Central memory CD4-positive, alpha-beta T cell (primary cell): ENCODE measurements around the gene SNTB2.
A peak's percentile ranks its signal among the peaks of the same experiment; 100 is the strongest.
"Not testable (repeated sequence)": the region's sequence is repeated elsewhere in the genome, so short reads cannot be mapped to it uniquely, and the experiment has no call there.

Source experiments
- DNase-seq: peaks from one replicate; pipeline ENCODE4 v3.0.0; 2022
- total RNA-seq, 3 experiments: gene quantifications; one replicate each; lab custom pipeline; 2026; lab: John Stamatoyannopoulos, UW

Gene SNTB2
- total RNA-seq, result 20.2 to 33.1 (median 20.6) reads per million in 3 experiments

DNA sequence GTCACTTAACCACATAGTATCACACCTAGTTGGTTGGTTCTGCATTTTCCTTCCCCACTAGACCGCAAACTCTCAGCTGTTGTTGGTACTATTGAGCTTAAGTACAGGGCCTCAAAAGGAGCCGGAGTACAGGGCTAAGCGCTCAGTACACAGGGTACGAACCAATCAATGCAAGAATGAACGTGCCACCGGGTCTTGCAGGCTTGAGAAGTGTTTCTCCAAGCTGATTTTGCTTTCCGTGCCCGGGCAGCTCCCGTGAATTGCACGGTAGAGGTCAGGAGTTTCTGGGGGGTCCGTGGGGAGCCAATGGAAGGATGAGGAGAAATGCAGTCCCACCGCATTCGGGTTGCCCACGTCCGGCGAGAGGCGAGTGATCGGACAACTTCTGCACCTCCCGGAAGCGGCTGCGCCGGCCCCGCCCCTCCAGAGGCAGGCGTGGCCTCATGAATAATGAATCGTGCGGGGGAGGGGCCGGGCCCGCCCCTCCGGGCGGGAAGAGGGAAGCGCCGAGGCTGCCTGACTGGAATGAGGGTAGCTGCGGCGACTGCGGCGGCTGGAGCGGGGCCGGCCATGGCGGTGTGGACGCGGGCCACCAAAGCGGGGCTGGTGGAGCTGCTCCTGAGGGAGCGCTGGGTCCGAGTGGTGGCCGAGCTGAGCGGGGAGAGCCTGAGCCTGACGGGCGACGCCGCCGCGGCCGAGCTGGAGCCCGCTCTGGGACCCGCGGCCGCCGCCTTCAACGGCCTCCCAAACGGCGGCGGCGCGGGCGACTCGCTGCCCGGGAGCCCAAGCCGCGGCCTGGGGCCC is at the start of gene SNTB2:
SNTB2 (plus strand) TSS at position 523 of the 804 bp plus-strand sequence; CDS start at position 526, 3 bp downstream.
- DNase-seq, result peak; percentile 78

DNA sequence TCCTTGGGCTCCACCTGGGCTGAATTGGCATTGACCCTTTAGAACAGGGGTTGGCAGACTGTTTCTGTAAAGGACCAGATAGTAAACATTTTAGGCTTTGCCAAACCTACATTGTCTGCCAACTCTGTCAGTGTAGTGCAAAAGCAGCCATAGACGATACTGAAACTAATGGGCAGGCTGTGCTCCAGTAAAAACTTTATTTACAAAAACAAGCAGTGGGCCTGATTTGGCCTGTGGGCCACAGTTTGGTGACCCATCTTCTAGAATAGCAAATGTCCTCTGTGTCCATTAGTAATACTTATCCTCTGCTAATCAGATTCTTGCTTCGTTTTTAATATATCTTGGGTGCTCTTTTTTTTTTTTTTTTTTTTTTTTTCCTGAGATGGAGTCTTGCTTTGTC is 48.4 kb upstream of the SNTB2 start:
- DNase-seq, result no peak

DNA sequence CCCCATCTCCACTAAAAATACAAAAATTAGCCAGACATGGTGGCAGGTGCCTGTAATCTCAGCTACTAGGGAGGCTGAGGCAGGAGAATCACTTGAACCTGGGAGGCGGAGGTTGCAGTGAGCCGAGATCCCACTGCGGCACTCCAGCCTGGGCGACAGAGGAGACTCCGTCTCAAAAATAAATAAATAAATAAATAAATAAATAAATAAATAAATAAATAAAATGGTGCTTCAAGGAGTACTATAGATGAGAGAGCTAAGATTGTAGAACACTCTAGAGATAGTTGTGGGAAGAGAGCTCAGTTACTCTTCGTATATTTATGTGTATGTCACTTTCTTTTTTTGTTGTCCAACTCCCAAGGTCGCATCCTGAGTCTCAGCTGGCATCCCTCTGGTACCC is 47.5 kb upstream of the SNTB2 start:
- not testable (repeated sequence) for DNase-seq

DNA sequence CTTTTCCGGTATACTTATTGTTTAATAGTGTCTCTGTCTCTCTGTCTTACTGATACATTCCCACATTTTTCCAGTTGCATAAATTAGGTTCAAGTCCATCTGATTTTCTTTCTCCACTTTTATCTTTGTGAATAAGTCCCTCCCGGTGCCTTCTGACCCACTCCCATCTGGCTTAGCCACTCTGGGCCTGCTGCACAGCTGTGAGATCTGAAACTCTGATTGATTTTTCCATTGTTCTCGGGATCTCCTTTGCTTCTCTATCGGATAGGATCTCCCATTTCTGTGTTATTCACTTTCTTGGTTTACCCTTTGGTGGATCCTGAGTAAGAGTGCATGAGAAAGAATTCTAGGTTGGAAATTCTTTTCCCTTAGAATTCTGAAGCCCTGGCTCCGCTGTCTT is 46.0 kb upstream of the SNTB2 start:
- DNase-seq, result no peak

DNA sequence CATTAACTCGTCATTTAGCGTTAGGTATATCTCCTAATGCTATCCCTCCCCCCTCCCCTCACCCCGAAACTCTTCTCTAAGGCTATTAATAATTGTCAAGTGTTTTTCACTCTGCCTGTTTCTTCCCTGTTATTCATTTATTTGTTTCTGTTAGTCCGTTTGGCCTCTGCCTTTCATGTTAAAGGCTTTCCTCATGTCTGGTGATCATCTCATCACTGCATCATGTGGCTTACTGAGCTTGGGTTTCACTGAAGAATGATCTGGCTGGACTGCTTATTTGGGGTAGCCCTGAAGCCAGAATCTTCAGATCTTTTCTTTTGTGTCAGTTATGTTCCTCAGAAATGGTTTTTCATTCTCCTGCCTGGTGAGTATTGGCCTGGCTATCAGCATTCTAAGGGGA is 45.0 kb upstream of the SNTB2 start:
- no peak for DNase-seq

DNA sequence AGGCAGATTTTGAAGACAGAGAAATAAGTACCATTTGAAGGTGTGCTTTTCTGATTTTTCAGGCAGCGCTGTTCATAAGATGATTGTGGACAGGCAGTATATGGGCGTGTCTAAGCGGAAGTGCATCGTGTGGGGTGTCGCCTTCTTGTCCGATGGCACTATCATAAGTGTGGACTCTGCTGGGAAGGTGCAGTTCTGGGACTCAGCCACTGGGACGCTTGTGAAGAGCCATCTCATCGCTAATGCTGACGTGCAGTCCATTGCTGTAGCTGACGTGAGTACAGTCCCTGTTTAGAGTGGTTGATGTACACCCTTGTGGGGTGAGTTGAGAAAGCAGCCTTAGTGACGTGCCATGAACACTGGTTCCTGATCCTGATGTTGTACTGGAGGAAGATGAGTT is 43.8 kb upstream of the SNTB2 start:
- no peak for DNase-seq

DNA sequence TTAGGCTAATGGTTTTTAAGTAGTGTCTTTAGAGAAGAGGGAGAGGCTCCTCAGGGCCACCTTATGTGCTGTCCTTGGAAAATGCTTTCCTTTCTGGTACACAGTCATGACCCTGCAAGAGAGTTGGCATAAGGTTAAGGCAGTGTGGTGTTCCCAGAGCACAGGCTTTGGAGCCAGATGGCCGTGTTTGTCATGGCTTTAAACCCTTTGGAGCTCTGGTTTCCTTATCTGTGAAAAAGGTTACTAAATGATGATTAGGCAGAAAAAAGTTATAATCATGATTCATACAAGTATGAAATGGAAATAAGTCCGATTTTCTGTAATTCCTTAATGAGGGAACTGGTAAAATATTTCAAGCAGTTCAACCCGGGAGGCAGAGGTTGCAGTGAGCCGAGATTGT is 41.3 kb upstream of the SNTB2 start:
- no peak for DNase-seq

DNA sequence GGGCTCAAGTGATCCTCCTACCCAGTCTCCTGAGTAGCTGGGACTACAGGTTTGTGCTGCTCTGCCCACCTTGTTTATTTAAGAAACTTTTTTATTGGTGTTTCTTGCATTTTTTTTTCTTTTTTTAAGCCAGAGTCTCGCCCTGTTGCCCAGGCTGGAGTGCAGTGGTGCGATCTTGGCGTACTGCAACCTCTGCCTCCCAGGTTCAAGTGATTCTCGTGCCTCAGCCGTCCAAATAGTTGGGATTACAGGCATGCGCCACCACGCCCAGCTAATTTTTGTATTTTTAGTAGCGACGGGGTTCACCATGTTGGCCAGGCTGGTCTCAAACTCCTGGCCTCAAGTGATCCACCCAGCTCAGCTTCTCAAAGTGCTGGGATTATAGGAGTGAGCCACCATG is 37.3 kb upstream of the SNTB2 start:
- not testable (repeated sequence) for DNase-seq

DNA sequence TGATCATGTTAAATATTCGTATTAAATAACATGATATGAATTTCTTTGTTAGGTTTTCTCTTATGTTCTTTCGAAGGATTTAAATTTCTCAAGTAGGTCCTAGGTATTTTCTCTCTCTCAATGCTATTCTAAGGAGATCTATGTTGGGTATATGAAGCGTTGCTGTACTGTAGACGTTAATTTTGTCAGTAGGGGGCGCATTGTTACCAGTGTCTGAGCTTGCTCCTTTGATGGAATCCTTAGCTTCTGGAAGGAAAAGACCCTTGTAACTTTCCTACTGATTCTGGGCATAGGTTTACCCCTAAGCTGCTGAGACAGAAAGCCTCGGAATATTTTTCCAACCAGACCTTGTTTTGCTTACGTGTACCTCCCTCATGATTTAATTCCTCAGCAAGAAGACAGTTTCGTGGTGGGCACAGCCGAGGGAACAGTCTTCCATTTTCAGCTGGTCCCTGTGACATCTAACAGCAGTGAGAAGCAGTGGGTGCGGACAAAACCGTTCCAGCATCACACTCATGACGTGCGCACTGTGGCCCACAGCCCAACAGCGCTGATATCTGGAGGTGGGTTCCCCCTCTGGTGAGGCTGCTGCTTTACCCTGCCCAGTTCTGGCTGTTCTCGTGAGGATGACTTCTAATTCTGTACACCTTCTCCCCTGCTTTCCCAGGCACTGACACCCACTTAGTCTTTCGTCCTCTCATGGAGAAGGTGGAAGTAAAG is 36.7 kb upstream of the SNTB2 start:
- DNase-seq, result peak; percentile 56

DNA sequence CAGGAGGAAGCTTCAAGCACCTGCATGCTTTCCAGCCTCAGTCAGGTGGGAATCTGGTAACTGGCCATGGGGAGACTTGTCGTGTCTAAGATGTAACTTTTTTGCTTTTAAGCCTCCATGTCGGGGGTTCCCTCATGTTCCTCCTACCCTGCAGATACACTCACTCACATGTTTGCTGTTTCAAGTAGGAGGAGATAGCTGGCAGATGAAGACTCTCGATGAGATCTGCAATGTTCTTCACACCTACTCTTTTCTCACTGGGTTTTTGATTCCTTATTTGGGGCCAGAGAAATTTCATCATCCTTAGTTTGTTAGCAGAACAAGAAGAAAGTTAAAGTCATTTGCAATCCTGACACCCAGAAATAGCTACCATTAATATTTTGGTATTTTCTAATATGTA is 29.8 kb upstream of the SNTB2 start:
- DNase-seq, result no peak

DNA sequence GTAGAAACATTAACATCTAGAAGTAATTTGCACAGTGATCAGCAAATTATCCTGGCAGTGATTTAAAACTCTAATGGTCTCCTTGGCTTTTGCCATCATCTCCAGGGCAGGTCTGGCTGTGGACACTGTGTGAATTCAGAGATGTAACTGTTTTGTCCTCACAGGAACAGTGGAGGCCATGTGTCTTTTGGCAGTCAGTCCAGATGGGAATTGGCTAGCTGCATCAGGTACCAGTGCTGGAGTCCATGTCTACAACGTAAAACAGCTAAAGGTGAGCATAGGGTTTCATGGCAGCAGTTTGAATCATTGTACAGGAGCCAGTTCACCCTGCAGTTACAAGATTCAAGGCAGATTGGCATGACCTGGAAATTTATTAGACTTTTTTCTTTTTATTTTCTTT is 26.8 kb upstream of the SNTB2 start:
- DNase-seq, result no peak

DNA sequence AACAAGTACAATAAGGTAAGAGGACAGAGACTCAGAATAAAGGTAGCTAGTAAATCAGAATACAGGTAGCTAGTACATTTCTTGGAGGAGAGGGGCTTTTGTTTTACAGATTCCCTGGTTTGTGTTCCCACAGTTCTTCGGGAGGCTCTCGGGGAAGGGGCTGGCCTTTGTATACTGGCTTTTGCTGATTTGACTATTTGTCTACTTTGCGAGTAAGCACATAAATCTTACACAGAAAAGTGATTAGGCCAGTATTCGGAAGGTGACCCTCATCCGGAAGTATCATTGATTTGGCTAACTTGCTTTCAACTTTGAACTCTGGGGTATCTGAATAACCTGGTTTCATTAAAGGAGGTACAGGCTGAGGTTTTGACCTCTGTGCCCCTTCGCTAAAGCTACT is 21.4 kb upstream of the SNTB2 start:
- DNase-seq, result no peak

DNA sequence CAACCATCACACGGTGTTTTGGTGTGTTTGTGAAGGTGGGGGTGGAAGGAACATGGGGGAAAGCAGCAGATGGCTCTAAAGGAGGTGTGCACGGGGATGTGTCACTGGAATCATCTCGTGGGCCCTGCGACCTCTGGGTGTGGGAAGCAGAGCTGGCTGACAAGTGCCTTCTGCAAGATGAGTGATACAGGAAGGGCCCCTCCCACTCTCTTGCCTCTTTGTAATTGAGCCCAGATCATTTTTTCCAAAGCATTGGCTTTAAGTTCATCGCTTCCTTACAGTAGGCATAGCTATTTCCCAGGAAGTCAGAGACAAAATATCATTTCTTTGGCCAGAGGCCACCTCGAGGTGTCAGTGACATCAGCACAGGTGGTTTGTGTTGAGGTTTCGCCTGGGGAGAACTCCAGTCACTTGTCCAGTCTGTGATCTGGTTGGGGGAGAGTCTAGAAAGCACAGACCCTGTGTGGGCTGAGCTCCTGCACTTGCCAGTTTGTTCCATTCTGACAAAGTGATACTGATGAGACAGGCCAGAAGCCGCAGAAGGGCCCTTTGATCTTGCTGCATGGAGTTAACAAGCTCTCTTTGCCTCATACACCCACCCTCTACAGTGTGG is 20.6 kb upstream of the SNTB2 start:
- peak; percentile 8 for DNase-seq

DNA sequence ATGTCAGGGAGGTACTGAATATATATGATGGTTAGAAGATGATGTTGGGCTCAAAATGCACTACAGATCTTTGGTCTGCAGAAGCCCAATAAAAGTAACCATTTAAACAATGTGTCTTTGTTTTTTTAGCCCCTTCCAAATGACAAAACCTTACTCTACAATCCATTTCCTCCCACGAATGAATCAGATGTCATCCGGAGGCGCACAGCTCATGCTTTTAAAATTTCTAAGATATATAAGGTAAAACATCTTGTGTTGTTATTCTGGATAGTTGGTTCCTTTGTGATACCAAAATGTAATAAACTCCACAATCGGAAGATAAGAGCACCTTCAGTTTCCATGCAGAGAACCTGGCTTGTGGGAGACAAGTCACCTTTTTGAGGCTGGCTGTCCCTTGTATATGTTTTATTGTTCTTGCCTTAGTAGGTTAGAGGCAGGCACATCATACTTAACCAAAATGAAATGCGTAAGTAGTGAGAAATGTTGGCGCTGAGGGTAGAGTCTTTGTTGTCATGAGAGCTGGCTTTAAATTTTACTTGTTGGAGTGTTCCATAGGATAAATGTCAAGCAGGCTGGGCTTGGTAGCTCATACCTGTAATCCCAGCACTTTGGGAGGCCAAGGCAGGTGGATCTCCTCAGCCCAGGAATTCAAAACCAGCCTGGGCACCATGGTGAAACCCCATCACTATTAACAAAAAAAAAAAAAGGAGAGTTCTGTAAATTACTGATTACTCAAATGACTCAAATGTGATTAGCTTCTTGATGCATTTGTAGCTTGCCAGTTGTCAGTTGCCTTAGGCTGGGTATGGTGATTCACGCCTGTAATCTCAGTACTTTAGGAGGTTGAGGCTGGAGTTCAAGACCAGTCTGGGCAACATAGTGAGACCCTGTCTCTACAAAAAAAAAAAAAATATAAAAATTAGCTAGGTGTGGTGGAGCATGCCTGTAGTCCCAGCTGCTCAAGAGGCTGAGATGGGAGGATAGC is 19.7 kb upstream of the SNTB2 start:
- DNase-seq, result no peak

DNA sequence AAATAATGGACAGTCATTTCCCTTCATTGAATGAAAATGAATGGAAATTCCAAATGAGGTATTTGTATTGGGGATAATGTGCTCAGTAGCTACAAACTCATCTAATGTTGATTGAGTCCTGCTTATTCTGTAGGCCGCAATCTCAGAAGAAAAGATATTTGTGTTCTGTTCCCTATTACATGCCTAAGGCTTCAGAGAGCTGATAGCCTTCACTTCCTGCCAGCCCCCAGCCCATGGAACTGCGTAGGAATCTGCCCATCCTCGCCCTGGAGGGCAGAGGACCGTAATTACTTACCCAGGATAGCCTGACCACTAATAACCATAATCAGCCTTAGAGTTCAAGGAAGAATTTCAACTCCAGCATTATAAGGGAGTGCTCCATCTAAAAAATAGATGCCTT is 17.9 kb upstream of the SNTB2 start:
- no peak for DNase-seq

DNA sequence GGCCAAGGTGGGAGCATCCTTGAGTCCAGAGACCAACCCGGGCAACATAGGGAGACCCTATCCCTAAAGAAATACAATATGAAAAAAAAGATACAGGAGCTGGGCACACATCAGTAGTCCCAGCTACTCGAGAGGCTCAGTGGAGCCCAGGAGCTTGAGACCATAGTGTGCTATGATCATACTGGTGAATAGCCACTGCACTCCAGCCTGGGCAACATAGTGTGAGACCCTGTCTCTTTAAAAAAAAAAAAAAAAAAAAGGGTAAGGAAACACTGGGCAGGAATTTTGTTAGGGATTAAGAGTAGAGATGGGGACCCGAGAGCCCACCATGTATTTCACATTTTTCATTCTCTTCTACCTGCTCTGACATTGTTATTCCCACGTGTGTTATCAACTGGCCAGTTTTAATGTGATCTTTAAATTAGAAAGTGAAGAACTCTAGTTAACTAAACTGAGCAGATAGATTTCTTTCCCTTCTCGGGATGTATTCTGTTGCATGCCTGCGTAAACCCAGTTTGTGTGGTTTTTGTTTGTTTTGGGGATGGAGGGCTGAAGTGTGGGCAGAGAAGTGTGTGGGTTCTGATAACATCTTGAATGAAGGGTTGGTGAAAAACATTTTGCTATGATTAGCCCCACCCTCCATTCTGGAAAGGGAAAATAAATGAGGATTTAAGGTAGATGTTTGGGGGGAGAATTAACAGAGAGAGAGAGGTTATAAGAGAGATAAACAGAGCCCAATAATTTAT is 17.2 kb upstream of the SNTB2 start:
- DNase-seq, result no peak

DNA sequence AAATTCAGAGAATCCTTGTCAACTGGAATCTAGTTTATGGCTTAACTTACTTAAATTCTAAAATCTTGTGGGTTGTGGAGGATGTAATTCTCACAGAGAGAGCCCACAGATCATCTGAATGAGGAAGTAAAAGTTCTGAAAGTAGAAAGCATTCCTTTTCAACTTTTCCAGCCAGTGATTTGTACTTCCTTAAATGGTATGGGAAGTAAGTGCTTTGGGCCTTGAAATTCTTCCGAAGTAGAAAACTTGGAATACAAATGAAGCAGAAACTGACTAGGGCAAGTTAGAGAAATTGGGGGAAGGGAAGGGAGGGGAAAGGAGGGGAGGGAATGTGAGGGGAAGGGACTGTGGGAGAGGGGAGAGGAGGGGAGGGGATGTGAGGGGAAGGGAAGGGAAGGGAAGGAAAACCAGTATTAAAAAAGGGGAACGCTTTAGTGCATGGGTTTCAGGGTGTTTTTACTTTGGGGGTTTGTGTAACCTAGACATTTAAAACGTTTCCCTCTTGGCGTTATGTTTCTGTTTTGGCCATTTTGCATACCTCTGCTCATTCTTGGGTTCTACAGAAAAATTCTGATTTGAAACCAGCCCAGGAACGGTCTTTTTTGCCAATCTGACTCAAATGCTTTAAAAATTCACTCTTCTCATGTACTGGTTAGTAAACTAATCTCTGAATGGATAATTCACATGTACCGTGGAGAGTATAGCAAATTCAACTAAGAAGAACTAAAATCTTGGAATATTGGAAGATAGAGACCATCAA is 15.5 kb upstream of the SNTB2 start:
- no peak for DNase-seq

DNA sequence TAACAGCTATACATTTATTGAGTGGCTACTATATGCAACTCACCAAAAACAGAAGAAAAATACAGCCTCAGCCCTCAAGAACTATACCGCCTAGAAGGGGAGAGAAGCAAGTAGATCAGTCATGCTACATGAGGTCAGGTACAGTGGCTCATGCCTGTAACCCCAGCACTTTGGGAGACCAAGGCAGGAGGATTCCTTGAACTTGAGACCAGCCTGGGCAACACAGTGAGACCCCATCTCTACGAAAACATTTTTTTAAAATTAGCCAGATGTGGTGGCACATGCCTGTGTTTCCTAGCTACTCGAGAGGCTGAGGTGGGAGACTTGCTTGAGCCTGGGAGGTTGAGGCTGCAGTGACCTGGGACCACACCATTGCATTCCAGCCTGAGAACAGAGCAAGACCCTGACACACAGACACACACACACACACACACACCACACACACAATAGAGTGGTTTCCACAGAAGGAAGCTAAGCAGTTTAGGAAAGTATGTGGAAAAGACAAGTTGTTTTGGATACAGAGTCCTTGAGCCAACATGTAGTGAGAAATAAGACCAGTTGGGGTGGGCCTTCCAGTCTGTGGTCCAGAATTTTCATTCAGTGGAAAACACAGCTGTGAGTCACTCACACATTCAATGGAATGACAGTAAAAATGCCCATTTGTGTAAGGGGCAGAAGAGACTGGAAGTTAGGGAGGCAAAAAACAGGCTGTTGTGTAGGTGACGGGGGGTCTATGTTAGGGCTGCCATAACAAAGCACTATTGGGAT is 10.7 kb upstream of the SNTB2 start:
- DNase-seq, result no peak

DNA sequence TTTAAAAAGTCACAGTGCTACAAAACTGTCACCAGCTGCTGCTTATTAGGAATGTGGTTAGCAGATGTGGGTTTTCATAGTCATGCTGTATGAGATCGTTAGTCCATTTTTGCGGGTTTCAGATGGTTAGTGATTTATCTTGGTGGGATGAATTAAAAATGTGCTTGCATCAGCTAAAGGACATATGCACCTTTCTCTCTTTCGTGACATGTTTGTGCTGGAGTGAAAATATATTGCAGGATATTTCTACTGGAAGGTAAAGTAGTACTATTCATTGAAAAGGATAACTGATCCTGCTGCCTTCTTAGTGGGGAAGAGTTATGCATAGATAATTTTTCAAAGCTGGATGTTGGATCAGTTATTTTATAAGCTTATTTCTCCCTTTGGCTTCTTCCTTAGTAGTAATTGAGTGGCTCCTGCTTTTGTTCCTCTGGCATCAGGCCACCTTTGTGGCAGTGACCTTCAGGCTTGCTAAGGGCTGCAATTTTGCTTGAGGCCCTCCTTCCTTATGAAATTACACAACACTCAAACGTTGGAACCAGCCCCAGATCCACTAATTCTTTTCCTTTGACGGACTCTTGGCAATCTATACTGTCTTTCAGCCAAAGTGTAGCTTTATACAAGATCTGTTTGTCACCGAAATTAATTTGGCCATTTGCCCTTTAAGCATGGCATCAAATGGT is 7.5 kb upstream of the SNTB2 start:
- DNase-seq, result no peak

DNA sequence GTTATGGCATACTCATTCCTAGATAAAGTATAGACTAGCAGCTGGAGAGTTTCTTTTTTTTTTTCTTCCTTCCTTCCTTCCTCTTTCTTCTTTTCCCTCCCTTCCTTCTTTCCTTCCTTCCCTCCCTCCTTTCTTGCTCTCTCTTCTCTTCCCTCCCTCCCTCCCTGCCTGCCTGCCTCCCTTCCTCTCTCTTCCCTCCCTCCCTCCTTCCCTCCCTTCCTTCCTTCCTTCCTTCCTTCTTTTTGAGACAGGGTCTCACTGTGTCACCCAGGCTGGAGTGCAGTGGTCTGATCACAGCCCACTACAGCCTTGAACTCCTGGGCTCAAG is 7.0 kb upstream of the SNTB2 start:
- DNase-seq, result no peak
